Measurements from ENCODE around the gene ADAMTS16.

ADAMTS16 gene

GRCh38 chr5:5298841-5299541 lies 158.9 kb downstream of the ADAMTS16 start:
- no peak for TF ChIP-seq CTCF (IDR thresholded peaks at IDR 0.05; ENCODE audit: low read depth, low read length)
- no peak for DNase-seq (ENCODE audit: extremely low read depth, low read depth)

GRCh38 chr5:5301176-5301575 lies 161.0 kb downstream of the ADAMTS16 start:
- DNase-seq (ENCODE audit: extremely low read depth, low read depth): no peak
- no peak for TF ChIP-seq CTCF (IDR thresholded peaks at IDR 0.05; ENCODE audit: low read depth, low read length)

GRCh38 chr5:5302201-5302600 lies 162.1 kb downstream of the ADAMTS16 start:
- DNase-seq (ENCODE audit: extremely low read depth, low read depth): no peak
- no peak for TF ChIP-seq CTCF (IDR thresholded peaks at IDR 0.05; ENCODE audit: low read depth, low read length)

GRCh38 chr5:5303242-5303641 lies 163.1 kb downstream of the ADAMTS16 start:
- TF ChIP-seq CTCF (IDR thresholded peaks at IDR 0.05; ENCODE audit: low read depth, low read length): no peak
- no peak for DNase-seq (ENCODE audit: extremely low read depth, low read depth)

- no peak for TF ChIP-seq CTCF (IDR thresholded peaks at IDR 0.05; ENCODE audit: low read depth, low read length)
- no peak for DNase-seq (ENCODE audit: extremely low read depth, low read depth)
Measured at GRCh38 chr5:5304361-5305020, 164.4 kb downstream of the ADAMTS16 start.

- DNase-seq (ENCODE audit: extremely low read depth, low read depth): no peak
- TF ChIP-seq CTCF (IDR thresholded peaks at IDR 0.05; ENCODE audit: low read depth, low read length): no peak
Measured at GRCh38 chr5:5306696-5307095, 166.6 kb downstream of the ADAMTS16 start.

GRCh38 chr5:5308319-5308718 lies 168.2 kb downstream of the ADAMTS16 start:
- no peak for TF ChIP-seq CTCF (IDR thresholded peaks at IDR 0.05; ENCODE audit: low read depth, low read length)

More at GRCh38 chr5:5308319-5308718, 168.2 kb downstream of the ADAMTS16 start:
- no peak for DNase-seq (ENCODE audit: extremely low read depth, low read depth)

Data from AG09319 (cell line).